ENCODE results near the gene LDLRAD2. TPM values are rescaled to one million over a fixed set of nuclear protein-coding genes. Genes with fewer than 3 reads are reported as not detected.

The LDLRAD2 gene
- total and polyA plus RNA-seq, 2 of the 4 experiments (the other 2 are of a cell fraction), result 0.05 TPM; not detected in 1

DNA sequence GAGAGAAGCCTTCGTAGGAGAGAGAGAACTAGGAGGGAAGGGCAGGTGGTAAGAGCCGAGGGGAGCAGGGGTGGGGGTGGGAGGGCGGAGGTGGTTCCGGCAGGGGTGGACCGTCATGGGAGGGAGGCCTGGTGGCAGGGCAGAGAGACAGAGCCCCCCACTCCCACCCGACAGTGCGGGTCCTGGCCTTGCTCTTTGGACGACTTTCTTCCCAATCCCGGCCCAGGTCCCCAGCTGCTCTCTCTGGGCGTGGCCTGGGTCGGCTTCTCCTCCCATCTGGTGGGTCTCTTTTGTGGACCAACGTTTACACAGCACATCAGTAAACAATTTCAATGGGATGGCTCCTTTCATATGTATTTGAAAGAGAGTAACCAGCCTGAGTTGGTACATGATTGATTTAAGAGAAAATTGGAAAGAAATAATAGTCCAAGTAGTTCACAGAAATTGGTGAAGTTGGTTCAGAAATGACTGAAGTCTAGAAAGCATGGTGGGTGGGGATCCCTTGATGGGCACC is 56.9 kb downstream of the LDLRAD2 start:
- Histone ChIP-seq H3K27me3 (ENCODE audit: control insufficient read depth, insufficient read depth, low read length) (no peaks in the 10 kb centered on the region), H2AK5ac (ENCODE audit: low read depth, low read length) (no peak overlapping the region), H2AK9ac (replicated peaks; ENCODE audit: low read depth, low read length, poor library complexity) (no peak overlapping the region), H3K14ac (replicated peaks; ENCODE audit: low read depth, low read length) (no peak overlapping the region), H3K23ac (ENCODE audit: low read depth, low read length) (no peak overlapping the region), H3K27ac (ENCODE audit: insufficient read depth, low read length) (no peak overlapping the region), H4K5ac (ENCODE audit: low read depth, low read length) (no peak overlapping the region), H3K4me3 (ENCODE audit: insufficient read depth, low read depth, low read length) (no peak overlapping the region), H3K56ac (ENCODE audit: extremely low read depth, insufficient read depth, low read length) (no peak overlapping the region), H3K4me2 (ENCODE audit: low read depth, low read length) (no peak overlapping the region), H2BK15ac (ENCODE audit: low read depth, low read length) (no peak overlapping the region), H3K79me1 (ENCODE audit: low read depth in 1 of 2, low read length in 2 of 2) (peaks cover 4 to 36% of the 10 kb centered on the region in 2 experiments), H3K18ac (ENCODE audit: low read depth, low read length) (no peak overlapping the region), H2BK20ac (ENCODE audit: low read depth, low read length) (no peak overlapping the region), H2BK5ac (ENCODE audit: low read depth, low read length, poor library complexity, severe bottlenecking) (no peak overlapping the region), H2AFZ (replicated peaks; ENCODE audit: low read length, poor library complexity) (no peak overlapping the region), H2BK120ac (ENCODE audit: low read depth, low read length) (no peak overlapping the region), H3K36me3 (ENCODE audit: control insufficient read depth, insufficient read depth, low read length) (peaks cover 58% of the 10 kb centered on the region), H3K4ac (ENCODE audit: low read depth, low read length) (no peak overlapping the region; the same call in 1 of the 2 replicates), H4K20me1 (ENCODE audit: insufficient read depth, low read length) (peaks cover 21% of the 10 kb centered on the region), H4K8ac (ENCODE audit: low read depth in 2 of 2, low read length in 2 of 2) (no peak overlapping the region), H3K4me1 (ENCODE audit: control insufficient read depth, insufficient read depth, low read length) (peaks cover 11% of the 10 kb centered on the region), H3K9ac (ENCODE audit: low read depth, low read length) (no peak overlapping the region), H4K91ac (ENCODE audit: insufficient read depth, low read depth, low read length) (no peak overlapping the region), H3K9me3 (ENCODE audit: control insufficient read depth, insufficient read depth, low read length) (no peaks in the 10 kb centered on the region), H3K9me1 (ENCODE audit: insufficient read depth, low read length) (peaks cover 20% of the 10 kb centered on the region)
- POLR2A ChIA-PET (ENCODE audit: unreplicated experiment), result no interaction called here
- ATAC-seq (ENCODE audit: low read depth) (no peak), DNase-seq (no peak)
- dilution Hi-C loops (cut with HindIII; ENCODE audit: low sequenced_read_pairs, unreplicated experiment) (no loop called here), intact Hi-C loops (cut with micrococcal nuclease) (loop anchor here (5.0 kb wide), 1 partner anchor 68 kb away; the partner anchor contains the start of gene HSPG2), in situ Hi-C loops (cut with MboI; ENCODE audit: low sequenced_read_pairs) (no loop called here)
- CTCF ChIA-PET, result no interaction called here
- TF ChIP-seq MXI1 (IDR thresholded peaks at IDR 0.05; ENCODE audit: borderline replicate concordance, low read depth, low read length), result no peak
- no peak for TF ChIP-seq FOS (IDR thresholded peaks at IDR 0.05; ENCODE audit: low read depth, low read length)
- no peak for TF ChIP-seq CTCF (conservative IDR thresholded peaks at IDR 0.05; ENCODE audit: low read depth, low read length)
- TF ChIP-seq RFX5 (IDR thresholded peaks at IDR 0.05; ENCODE audit: low read depth, low read length), result no peak
- no peak for TF ChIP-seq RCOR1 (IDR thresholded peaks at IDR 0.05; ENCODE audit: insufficient replicate concordance, low read length)
- no peak for TF ChIP-seq NFE2L2 (IDR thresholded peaks at IDR 0.05; ENCODE audit: low read depth, low read length)
- TF ChIP-seq SMC3 (IDR thresholded peaks at IDR 0.05; ENCODE audit: low read depth, low read length), result no peak
- no TSS peak for BruUV-seq (replicated peaks)
- no CpG with 5 or more reads among the region's 12 CpGs for WGBS, 2 experiments (ENCODE audit: extremely low coverage in 2 of 2, insufficient read length in 1 of 2)

Measured in IMR-90 (cell line).